Measurements from ENCODE around the gene AHI1.
"Not testable (repeated sequence)": the region's sequence is repeated elsewhere in the genome, so short reads cannot be mapped to it uniquely, and the experiment has no call there.

AHI1 gene

GRCh38 chr6:135397172-135397952, 100.2 kb downstream of the AHI1 start:
- no peak for DNase-seq (ENCODE audit: low spot score in 2 of 2)
- no peaks in the 10 kb centered on the region for H3K27me3 Mint-ChIP-seq
- no peak overlapping the region for H3K27ac Mint-ChIP-seq (ENCODE audit: low read depth)
- no peak for ATAC-seq (replicated peaks; ENCODE audit: extremely low read depth, poor library complexity, severe bottlenecking)
- no peaks in the 10 kb centered on the region for H3K36me3 Mint-ChIP-seq (ENCODE audit: insufficient read depth)
- no peaks in the 10 kb centered on the region for H3K4me1 Mint-ChIP-seq
- no peak overlapping the region for H3K4me3 Mint-ChIP-seq
- H3K9me3 Mint-ChIP-seq: no peaks in the 10 kb centered on the region

DNA sequence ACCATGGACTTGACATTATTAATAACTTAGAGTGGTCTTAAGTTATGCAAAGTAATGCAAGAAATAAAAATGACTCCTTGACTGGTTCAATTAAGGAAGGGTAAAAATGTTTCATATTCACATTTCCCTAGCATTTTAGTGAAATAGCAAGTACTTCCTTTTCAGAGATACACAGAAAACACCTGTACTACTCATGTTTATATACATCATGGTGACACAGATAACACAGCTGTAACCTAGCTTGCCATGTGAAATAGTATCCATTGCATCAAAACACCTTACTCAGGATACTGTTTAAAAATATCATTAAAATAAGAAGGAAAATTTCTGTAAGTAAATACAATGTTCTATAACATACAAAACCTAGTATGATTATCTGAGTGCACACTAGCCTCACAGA, 102.4 kb downstream of the AHI1 start:
- Mint-ChIP-seq H3K4me3 (no peak overlapping the region), H3K4me1 (no peaks in the 10 kb centered on the region), H3K27me3 (no peaks in the 10 kb centered on the region), H3K9me3 (no peaks in the 10 kb centered on the region), H3K27ac (ENCODE audit: low read depth) (no peak overlapping the region), H3K36me3 (ENCODE audit: insufficient read depth) (peaks cover 2% of the 10 kb centered on the region)
- ATAC-seq (replicated peaks; ENCODE audit: extremely low read depth, poor library complexity, severe bottlenecking) (no peak), DNase-seq (ENCODE audit: low spot score in 2 of 2) (no peak)

DNA sequence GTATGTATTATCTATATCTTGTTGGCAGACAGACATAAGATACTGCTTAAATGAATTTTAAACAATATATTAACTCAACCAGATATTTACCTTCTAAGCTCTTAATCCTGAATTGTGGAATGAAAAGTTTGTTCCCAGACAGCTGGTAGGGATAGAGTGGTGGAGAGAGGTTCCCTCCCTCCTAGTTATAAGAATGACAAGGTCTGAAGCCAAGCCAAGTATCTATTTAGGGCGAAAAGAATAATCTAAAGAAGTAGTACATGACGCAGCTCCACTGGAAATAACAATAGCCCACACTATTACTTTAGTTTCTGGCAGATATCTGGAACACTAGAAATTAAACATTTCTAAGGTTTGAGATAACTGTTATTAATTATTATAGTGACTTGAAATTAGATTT, 104.3 kb downstream of the AHI1 start:
- DNase-seq (ENCODE audit: low spot score in 2 of 2) (no peak), ATAC-seq (replicated peaks; ENCODE audit: extremely low read depth, poor library complexity, severe bottlenecking) (no peak)
- peaks cover 2% of the 10 kb centered on the region for H3K36me3 Mint-ChIP-seq (ENCODE audit: insufficient read depth)
- no peaks in the 10 kb centered on the region for H3K4me1 Mint-ChIP-seq
- H3K27ac Mint-ChIP-seq (ENCODE audit: low read depth): no peak overlapping the region
- no peaks in the 10 kb centered on the region for H3K9me3 Mint-ChIP-seq
- no peaks in the 10 kb centered on the region for H3K27me3 Mint-ChIP-seq
- H3K4me3 Mint-ChIP-seq: no peak overlapping the region

DNA sequence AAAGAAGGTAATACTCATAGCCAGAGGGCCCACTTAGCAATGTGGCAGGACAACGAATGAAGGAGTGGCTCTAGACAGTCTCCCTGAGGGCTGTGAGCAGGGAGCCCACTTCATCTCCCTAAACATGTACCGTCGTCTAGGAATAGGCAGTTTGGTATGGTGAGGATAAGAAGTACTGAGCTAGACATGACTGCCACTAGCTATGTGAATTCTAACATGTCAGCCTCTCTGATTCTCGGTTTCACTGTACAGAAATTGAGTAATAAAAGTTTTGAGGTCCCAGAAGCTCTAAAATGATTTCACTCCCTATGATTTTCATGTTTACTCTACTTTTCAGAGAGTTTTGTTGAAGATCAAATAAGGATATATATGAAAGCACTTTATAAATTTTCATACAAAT, 107.1 kb downstream of the AHI1 start:
- DNase-seq (ENCODE audit: low spot score in 2 of 2) (no peak), ATAC-seq (replicated peaks; ENCODE audit: extremely low read depth, poor library complexity, severe bottlenecking) (no peak)
- H3K27me3 Mint-ChIP-seq: no peaks in the 10 kb centered on the region
- no peaks in the 10 kb centered on the region for H3K4me1 Mint-ChIP-seq
- peaks cover 2% of the 10 kb centered on the region for H3K36me3 Mint-ChIP-seq (ENCODE audit: insufficient read depth)
- H3K27ac Mint-ChIP-seq (ENCODE audit: low read depth): no peak overlapping the region
- no peak overlapping the region for H3K4me3 Mint-ChIP-seq
- no peaks in the 10 kb centered on the region for H3K9me3 Mint-ChIP-seq

- H3K36me3 Mint-ChIP-seq (ENCODE audit: insufficient read depth): no peaks in the 10 kb centered on the region
- no peak for DNase-seq (ENCODE audit: low spot score in 2 of 2)
- no peak for ATAC-seq (replicated peaks; ENCODE audit: extremely low read depth, poor library complexity, severe bottlenecking)
- H3K27me3 Mint-ChIP-seq: no peaks in the 10 kb centered on the region
- no peak overlapping the region for H3K27ac Mint-ChIP-seq (ENCODE audit: low read depth)
- no peak overlapping the region for H3K4me3 Mint-ChIP-seq
- no peaks in the 10 kb centered on the region for H3K4me1 Mint-ChIP-seq
- no peaks in the 10 kb centered on the region for H3K9me3 Mint-ChIP-seq
These were observed 112.2 kb downstream of the AHI1 start for GRCh38 chr6:135385299-135385698.

GRCh38 chr6:135383766-135384165, 113.8 kb downstream of the AHI1 start:
- Mint-ChIP-seq H3K27me3 (no peaks in the 10 kb centered on the region), H3K4me1 (no peaks in the 10 kb centered on the region), H3K9me3 (no peaks in the 10 kb centered on the region), H3K36me3 (ENCODE audit: insufficient read depth) (no peaks in the 10 kb centered on the region), H3K4me3 (no peak overlapping the region), H3K27ac (ENCODE audit: low read depth) (no peak overlapping the region)
- DNase-seq (ENCODE audit: low spot score in 2 of 2): no peak
- no peak for ATAC-seq (replicated peaks; ENCODE audit: extremely low read depth, poor library complexity, severe bottlenecking)

DNA sequence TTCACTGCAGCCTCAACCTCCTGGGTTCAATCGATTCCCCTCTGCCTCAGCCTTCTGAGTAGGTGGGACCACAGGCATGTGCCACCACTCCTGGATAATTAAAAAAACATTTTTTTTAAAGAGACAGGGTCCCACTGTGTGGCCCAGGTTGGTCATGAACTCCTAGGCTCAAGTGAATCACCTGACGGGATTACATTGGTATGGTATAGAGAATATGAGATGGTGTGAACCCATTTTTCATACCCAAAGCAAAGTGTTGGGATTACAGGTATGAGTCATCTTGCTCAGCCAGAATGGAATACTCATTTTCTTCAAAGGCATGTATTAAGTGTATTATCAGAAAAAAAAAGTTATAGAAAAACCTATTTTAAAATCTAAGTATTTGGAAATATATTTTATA, 114.2 kb downstream of the AHI1 start:
- no peak overlapping the region for H3K4me3 Mint-ChIP-seq
- no peaks in the 10 kb centered on the region for H3K4me1 Mint-ChIP-seq
- DNase-seq (ENCODE audit: low spot score in 2 of 2): no peak
- no peak for ATAC-seq (replicated peaks; ENCODE audit: extremely low read depth, poor library complexity, severe bottlenecking)
- no peaks in the 10 kb centered on the region for H3K9me3 Mint-ChIP-seq
- H3K27me3 Mint-ChIP-seq: no peaks in the 10 kb centered on the region
- no peaks in the 10 kb centered on the region for H3K36me3 Mint-ChIP-seq (ENCODE audit: insufficient read depth)
- no peak overlapping the region for H3K27ac Mint-ChIP-seq (ENCODE audit: low read depth)

- DNase-seq (ENCODE audit: low spot score in 2 of 2) (no peak), ATAC-seq (replicated peaks; ENCODE audit: extremely low read depth, poor library complexity, severe bottlenecking) (no peak)
- no peak overlapping the region for H3K4me3 Mint-ChIP-seq
- no peaks in the 10 kb centered on the region for H3K36me3 Mint-ChIP-seq (ENCODE audit: insufficient read depth)
- H3K9me3 Mint-ChIP-seq: no peaks in the 10 kb centered on the region
- no peaks in the 10 kb centered on the region for H3K4me1 Mint-ChIP-seq
- H3K27me3 Mint-ChIP-seq: no peaks in the 10 kb centered on the region
- no peak overlapping the region for H3K27ac Mint-ChIP-seq (ENCODE audit: low read depth)
These were observed 115.3 kb downstream of the AHI1 start for GRCh38 chr6:135382182-135382628.

DNA sequence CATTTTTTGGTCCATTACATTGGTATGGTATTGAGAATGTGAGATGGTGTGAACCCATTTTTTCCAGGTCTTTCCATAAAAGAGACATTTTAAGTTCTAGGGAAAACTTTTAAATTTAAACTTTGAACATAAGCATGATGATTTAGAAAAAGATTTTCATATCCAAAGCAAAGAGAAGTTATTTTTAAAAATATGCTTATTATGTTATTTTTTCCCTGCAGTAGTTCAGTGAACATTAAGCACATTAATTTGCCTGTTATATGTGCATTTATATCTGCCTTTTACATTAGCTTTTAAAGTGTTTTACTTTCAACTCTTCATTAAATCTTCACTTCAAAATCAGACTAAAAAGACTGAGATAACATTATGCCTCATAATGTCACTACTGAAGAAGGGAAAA, 116.7 kb downstream of the AHI1 start:
- Mint-ChIP-seq H3K27ac (ENCODE audit: low read depth) (no peak overlapping the region), H3K27me3 (no peaks in the 10 kb centered on the region), H3K4me3 (no peak overlapping the region), H3K9me3 (no peaks in the 10 kb centered on the region), H3K36me3 (ENCODE audit: insufficient read depth) (no peaks in the 10 kb centered on the region), H3K4me1 (no peaks in the 10 kb centered on the region)
- no peak for ATAC-seq (replicated peaks; ENCODE audit: extremely low read depth, poor library complexity, severe bottlenecking)
- DNase-seq (ENCODE audit: low spot score in 2 of 2): no peak

DNA sequence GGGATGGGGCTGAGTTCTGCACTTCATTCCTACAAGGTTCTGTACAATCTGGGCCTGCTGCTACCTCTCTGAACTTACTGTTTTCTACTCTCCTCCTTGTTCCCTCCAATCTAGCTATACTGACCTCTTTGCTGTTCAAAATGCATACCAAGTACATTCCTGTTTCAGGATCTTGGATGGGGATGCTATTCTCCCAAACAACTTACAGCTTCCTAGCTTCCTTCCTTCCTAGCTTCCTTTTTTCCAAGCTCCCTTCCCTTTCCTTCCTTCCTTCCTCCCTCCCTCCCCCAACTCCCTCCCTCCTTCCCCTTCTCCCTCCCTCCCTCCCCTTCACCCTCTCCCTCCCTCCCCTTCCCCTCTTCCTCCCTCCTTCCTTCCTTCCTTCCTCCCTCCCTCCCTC, 117.9 kb downstream of the AHI1 start:
- ATAC-seq (replicated peaks; ENCODE audit: extremely low read depth, poor library complexity, severe bottlenecking) (no peak), DNase-seq (ENCODE audit: low spot score in 2 of 2) (no peak)
- Mint-ChIP-seq H3K4me3 (no peak overlapping the region), H3K27ac (ENCODE audit: low read depth) (no peak overlapping the region), H3K9me3 (no peaks in the 10 kb centered on the region), H3K4me1 (no peaks in the 10 kb centered on the region), H3K27me3 (no peaks in the 10 kb centered on the region), H3K36me3 (ENCODE audit: insufficient read depth) (no peaks in the 10 kb centered on the region)

DNA sequence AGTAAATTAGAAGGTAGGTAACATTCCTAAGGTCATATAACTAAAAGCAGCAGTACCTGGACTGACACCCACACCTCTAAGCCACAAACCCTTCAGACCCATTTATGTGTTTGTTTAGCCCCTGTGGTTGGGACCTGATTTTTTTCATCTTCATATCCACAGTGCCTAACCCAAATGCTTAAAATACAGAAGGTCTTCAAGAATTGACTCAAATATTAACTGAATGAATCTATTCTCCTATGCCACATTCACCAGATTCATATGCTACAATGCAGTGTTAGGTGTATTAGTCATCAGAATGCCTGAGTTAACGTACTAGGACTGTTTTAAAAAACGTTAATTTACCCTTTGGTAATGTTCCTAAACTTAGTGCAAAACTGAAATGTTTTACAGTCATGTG, 124.8 kb downstream of the AHI1 start:
- no peaks in the 10 kb centered on the region for H3K36me3 Mint-ChIP-seq (ENCODE audit: insufficient read depth)
- no peaks in the 10 kb centered on the region for H3K4me1 Mint-ChIP-seq
- no peak for DNase-seq (ENCODE audit: low spot score in 2 of 2)
- no peaks in the 10 kb centered on the region for H3K27me3 Mint-ChIP-seq
- H3K27ac Mint-ChIP-seq (ENCODE audit: low read depth): no peak overlapping the region
- no peak overlapping the region for H3K4me3 Mint-ChIP-seq
- ATAC-seq (replicated peaks; ENCODE audit: extremely low read depth, poor library complexity, severe bottlenecking): no peak
- peaks cover 16% of the 10 kb centered on the region for H3K9me3 Mint-ChIP-seq

DNA sequence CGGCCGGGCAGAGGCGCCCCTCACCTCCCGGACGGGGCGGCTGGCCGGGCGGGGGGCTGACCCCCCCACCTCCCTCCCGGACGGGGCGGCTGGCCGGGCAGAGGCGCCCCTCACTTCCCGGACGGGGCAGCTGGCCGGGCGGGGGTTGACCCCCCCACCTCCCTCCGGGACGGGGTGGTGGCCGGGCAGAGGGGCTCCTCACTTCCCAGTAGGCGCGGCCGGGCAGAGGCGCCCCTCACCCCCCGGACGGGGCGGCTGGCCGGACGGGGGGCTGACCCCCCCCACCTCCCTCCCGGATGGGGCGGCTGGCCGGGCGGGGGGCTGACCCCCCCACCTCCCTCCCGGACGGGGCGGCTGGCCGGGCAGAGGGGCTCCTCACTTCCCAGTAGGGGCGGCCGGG, 133.9 kb downstream of the AHI1 start:
- not testable (repeated sequence) for DNase-seq (ENCODE audit: low spot score in 2 of 2); H3K4me3 Mint-ChIP-seq; H3K4me1 Mint-ChIP-seq; H3K27me3 Mint-ChIP-seq; H3K36me3 Mint-ChIP-seq (ENCODE audit: insufficient read depth); H3K27ac Mint-ChIP-seq (ENCODE audit: low read depth); ATAC-seq (replicated peaks; ENCODE audit: extremely low read depth, poor library complexity, severe bottlenecking)
- H3K9me3 Mint-ChIP-seq: peaks cover 11% of the 10 kb centered on the region

DNA sequence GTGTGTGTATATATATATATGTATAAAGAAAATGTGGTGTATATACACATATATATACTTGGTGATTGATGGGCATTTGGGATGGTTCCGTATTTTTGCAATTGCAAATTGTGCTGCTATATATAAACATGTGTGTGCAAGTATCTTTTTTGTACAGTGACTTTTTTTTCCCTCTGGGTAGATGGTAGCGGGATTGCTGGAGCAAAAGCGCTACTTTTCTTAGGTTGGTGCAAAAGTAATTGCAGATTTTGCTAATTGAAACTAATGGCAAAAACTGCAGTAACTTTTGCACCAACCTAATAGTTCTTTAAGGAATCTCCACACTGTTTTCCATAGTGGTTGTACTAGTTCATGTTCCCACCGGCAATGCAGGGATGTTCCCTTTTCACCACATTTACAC, 135.4 kb downstream of the AHI1 start:
- H3K4me3 Mint-ChIP-seq: no peak overlapping the region
- no peak for ATAC-seq (replicated peaks; ENCODE audit: extremely low read depth, poor library complexity, severe bottlenecking)
- H3K36me3 Mint-ChIP-seq (ENCODE audit: insufficient read depth): peaks cover 4% of the 10 kb centered on the region
- H3K27ac Mint-ChIP-seq (ENCODE audit: low read depth): no peak overlapping the region
- peaks cover under 1% of the 10 kb centered on the region for H3K9me3 Mint-ChIP-seq
- no peak for DNase-seq (ENCODE audit: low spot score in 2 of 2)
- H3K27me3 Mint-ChIP-seq: no peaks in the 10 kb centered on the region
- no peaks in the 10 kb centered on the region for H3K4me1 Mint-ChIP-seq
